ENCODE data around the gene PCDHB6. TPM values are rescaled to one million over a fixed set of nuclear protein-coding genes. Genes with fewer than 3 reads are reported as not detected.

The PCDHB6 gene
- 1.9 TPM for total RNA-seq (2021; ENCODE audit: unreplicated experiment)
- polyA plus RNA-seq (2012; ENCODE audit: insufficient read length), result 2.4 TPM
- Bru-seq, nascent RNA, result percentile 39 among the genes with signal in this experiment
- BruChase-seq, experiment 1, labeled RNA remaining after a 2-hour chase, result percentile 46 among the genes with signal in this experiment
- BruChase-seq, experiment 2, labeled RNA remaining after a 6-hour chase, result percentile 54 among the genes with signal in this experiment
- long read RNA-seq, partial matches to known transcripts, result 0 of 3 reads
- long read RNA-seq, other reads (novel, unspliced or antisense), result 0 of 3 reads

- ChIA-PET CTCF (no interaction called here), POLR2A (no interaction called here)
- TF ChIP-seq TCF7L2 (IDR thresholded peaks at IDR 0.05; ENCODE audit: low read depth, low read length) (no peak), SIN3A (IDR thresholded peaks at IDR 0.05; ENCODE audit: borderline replicate concordance, insufficient read depth, low read depth, low read length) (no peak), REST (IDR thresholded peaks at IDR 0.05; ENCODE audit: insufficient read depth in 1 of 2, low read depth in 2 of 2, low read length in 1 of 2) (no peak), CTCF (IDR thresholded peaks at IDR 0.05) (peak; percentile 69)
- Histone ChIP-seq H3K4me3 (ENCODE audit: low read depth in 2 of 2, low read length in 2 of 2) (peak within 1 kb of the TSS; percentile 39 to 45), H3K27me3 (ENCODE audit: control insufficient read depth, insufficient read depth, low read length) (no peaks in the 10 kb centered on the region), H3K27ac (ENCODE audit: low read length) (no peak within 1 kb of the TSS), H3K9me3 (ENCODE audit: control insufficient read depth, insufficient read depth, low read depth, low read length) (no peaks in the 10 kb centered on the region), H3K4me1 (ENCODE audit: control insufficient read depth, insufficient read depth, low read length) (no peaks in the 10 kb centered on the region), H3K36me3 (ENCODE audit: control insufficient read depth, insufficient read depth, low read length) (no peaks in the 10 kb centered on the region)
- no TSS peak for BruUV-seq (replicated peaks)
- DNase-seq (ENCODE audit: low read depth, low spot score) (no peak), ATAC-seq (peak; percentile 87)
- in situ Hi-C loops (cut with HindIII; ENCODE audit: low pct_unique_long_range_greater_than_20kb, low sequenced_read_pairs) (no loop called here), intact Hi-C loops (cut with micrococcal nuclease; ENCODE audit: unreplicated experiment) (no loop called here)
Observed at GRCh38 chr5:141149812-141150211, at the start of gene PCDHB6. Gene PCDHB6, plus strand, starts transcription at chr5:141150057. Its CDS starts 201 bp downstream, at chr5:141150258.

DNA sequence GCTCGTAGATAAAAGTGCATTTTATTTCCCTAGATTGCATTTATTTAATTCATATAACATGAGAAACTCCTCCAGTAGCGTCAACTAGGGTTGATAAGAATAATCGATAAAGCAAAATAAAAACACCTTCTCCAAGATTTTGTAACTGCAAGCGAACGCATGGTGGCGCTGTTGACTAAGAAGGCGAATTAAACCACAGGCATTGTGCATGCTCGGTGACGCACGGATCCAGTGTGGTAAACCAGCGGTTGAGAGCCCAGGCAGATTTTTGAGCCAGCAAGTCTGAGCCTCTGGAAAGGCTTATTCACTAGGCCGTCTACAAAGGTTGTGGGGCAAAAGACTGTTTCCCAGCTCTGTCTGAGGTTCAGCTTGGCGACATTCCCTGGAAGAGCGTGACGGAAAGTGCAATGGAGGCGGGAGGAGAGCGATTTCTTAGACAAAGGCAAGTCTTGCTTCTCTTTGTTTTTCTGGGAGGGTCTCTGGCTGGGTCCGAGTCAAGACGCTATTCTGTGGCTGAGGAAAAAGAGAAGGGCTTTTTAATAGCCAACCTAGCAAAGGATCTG is 49.5 kb upstream of the PCDHB6 start, which contains the start of gene PCDHB3:
TSS of gene PCDHB3 (plus strand) at position 231 of the 563 bp plus-strand sequence. CDS start at position 408, 177 bp downstream.
- DNase-seq (ENCODE audit: low read depth, low spot score), result no peak
- in situ Hi-C loops (cut with HindIII; ENCODE audit: low pct_unique_long_range_greater_than_20kb, low sequenced_read_pairs) (no loop called here), intact Hi-C loops (cut with micrococcal nuclease; ENCODE audit: unreplicated experiment) (loop anchor here (2.0 kb wide), 1 partner anchor 54 kb away; no protein-coding TSS in a partner anchor)
- no peaks in the 10 kb centered on the region for H3K27me3 ChIP-seq (ENCODE audit: control insufficient read depth, insufficient read depth, low read length)
- peak within 1 kb of the TSS; percentile 9 to 13; a peak in 2 of 4 replicates for H3K4me3 ChIP-seq (ENCODE audit: low read depth in 2 of 2, low read length in 2 of 2)
- no peak within 1 kb of the TSS for H3K27ac ChIP-seq (ENCODE audit: low read length)
- ATAC-seq, result peak; percentile 83
- H3K4me1 ChIP-seq (ENCODE audit: control insufficient read depth, insufficient read depth, low read length), result 0 out of 2 replicates have a peak, but pooled peaks cover under 1% of the 10 kb centered on the region
- CTCF ChIA-PET, result no interaction called here
- H3K9me3 ChIP-seq (ENCODE audit: control insufficient read depth, insufficient read depth, low read depth, low read length), result no peaks in the 10 kb centered on the region
- H3K36me3 ChIP-seq (ENCODE audit: control insufficient read depth, insufficient read depth, low read length), result no peaks in the 10 kb centered on the region
- no TSS peak for BruUV-seq (replicated peaks)
- POLR2A ChIA-PET, result no interaction called here
- peak; percentile 79 for TF ChIP-seq CTCF (IDR thresholded peaks at IDR 0.05)
- no peak for TF ChIP-seq TCF7L2 (IDR thresholded peaks at IDR 0.05; ENCODE audit: low read depth, low read length)

Data from Panc1 (cell line).